H1 (cell line): ENCODE data around the gene IQCK. TPM values are rescaled to one million over a fixed set of nuclear protein-coding genes. Genes with fewer than 3 reads are reported as not detected.

Experiments
- MAX ChIP-seq: IDR thresholded peaks from 2 replicates; pipeline ENCODE4 v1.6.1; 2012; ENCODE audit warnings: inconsistent platforms
- USF2 ChIP-seq: IDR thresholded peaks from 2 replicates; pipeline ENCODE4 v1.6.1; 2011; ENCODE audit warnings: low read length, improper control_type of control experiment
- polyA plus RNA-seq, 7 experiments: library from polyadenylated mRNA; depleted of rRNA in 3 of 7; stranded (reverse) in 5 of 7; unstranded in 2 of 7; fragments of >200 nt in 5 of 7; fragments of 200-250 nt in 2 of 7; gene quantifications; 1 replicate in 5 of 7; 2 replicates in 1 of 7; 4 replicates in 1 of 7; pipeline versions ENCODE4 v1.2.1 to v1.2.3, GENCODE V29; 2011 to 2013; ENCODE audit warnings: missing spikeins in 2 of 7, mixed read lengths in 2 of 7
- total RNA-seq: library from RNA; stranded (reverse); fragmentation: NEBNext Ultra II Directional; extraction: Animal tissue kit (Norgen Biotek cat#: 25700); gene quantifications from 2 replicates; pipeline ENCODE4 v1.2.1, GENCODE V29; 2021

The IQCK gene
- total and polyA plus RNA-seq, 2 of the 8 experiments (the other 6 are each of a cell fraction or from before 2014, with no cell fraction given): 6.2 to 9.3 TPM

GRCh38 chr16:19883296-19883965 is 165.4 kb downstream of the IQCK start (continued):
- TF ChIP-seq USF2 (no peak), MAX (no peak; the same call in 1 of the 2 replicates)
